SK-N-SH (cell line): ENCODE results near the gene XAB2.

ENCODE experiments used
- POLR2AphosphoS5 ChIP-seq: IDR thresholded peaks from 2 replicates; pipeline ENCODE4 v1.6.1; 2012; ENCODE audit warnings: low read depth, low read length
- RAD21 ChIP-seq: IDR thresholded peaks from 2 replicates; pipeline ENCODE4 v1.6.1; 2012; ENCODE audit warnings: mild to moderate bottlenecking, low read length
- SIN3A ChIP-seq: IDR thresholded peaks from 2 replicates; pipeline ENCODE4 v1.6.1; 2012; ENCODE audit warnings: low read depth, mild to moderate bottlenecking, low read length, moderate library complexity, borderline replicate concordance
- TF ChIP-seq, protein P1 (sequence below): fragments of 200-600 bp; sonication (generic); IDR thresholded peaks from 2 replicates; pipeline ENCODE4 v1.6.1; 2017; ENCODE audit warnings: antibody characterized with exemption, mild to moderate bottlenecking, moderate library complexity
- TF ChIP-seq, protein P2 (sequence below): IDR thresholded peaks from 2 replicates; pipeline ENCODE4 v1.4.0; 2012; ENCODE audit warnings: low read depth, borderline replicate concordance

DNA sequence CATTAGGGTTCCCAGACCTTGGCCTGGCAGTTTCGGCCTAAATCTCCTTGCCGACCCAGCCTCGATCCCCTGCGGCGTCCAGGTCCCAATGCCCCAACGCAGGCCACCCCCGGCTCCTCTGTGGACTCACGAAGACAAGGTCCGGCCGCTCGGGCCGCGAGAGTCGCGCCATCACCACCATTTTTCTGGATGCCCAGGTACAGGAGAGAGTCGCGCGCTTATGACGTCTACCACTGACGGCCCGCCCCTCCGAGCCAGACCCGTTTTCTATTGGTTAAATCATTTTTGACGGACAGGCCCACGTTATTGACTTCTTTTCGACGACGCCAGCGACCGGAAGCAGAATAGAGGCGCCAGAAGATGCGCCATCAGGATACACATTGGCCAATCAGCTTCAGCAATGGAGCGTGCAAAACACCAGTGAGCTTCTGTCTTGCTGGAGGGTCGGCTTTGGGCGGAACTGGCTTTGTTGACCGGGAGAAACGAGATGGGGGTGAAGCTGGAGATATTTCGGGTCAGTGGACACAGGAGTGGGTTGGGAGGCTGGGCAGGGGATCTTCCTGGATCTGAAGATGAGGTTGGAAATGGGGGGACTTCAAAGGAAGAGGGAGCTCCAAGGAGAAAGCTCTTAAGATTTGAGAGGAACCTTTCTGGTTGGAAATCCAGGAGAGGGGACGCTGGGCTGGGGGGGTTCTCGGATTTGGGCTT, at the start of gene XAB2, which contains the start of gene PET100:
- TF ChIP-seq, protein P1, sequence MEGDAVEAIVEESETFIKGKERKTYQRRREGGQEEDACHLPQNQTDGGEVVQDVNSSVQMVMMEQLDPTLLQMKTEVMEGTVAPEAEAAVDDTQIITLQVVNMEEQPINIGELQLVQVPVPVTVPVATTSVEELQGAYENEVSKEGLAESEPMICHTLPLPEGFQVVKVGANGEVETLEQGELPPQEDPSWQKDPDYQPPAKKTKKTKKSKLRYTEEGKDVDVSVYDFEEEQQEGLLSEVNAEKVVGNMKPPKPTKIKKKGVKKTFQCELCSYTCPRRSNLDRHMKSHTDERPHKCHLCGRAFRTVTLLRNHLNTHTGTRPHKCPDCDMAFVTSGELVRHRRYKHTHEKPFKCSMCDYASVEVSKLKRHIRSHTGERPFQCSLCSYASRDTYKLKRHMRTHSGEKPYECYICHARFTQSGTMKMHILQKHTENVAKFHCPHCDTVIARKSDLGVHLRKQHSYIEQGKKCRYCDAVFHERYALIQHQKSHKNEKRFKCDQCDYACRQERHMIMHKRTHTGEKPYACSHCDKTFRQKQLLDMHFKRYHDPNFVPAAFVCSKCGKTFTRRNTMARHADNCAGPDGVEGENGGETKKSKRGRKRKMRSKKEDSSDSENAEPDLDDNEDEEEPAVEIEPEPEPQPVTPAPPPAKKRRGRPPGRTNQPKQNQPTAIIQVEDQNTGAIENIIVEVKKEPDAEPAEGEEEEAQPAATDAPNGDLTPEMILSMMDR: no peak
- peak; percentile 83 for TF ChIP-seq POLR2AphosphoS5
- TF ChIP-seq, protein P2, sequence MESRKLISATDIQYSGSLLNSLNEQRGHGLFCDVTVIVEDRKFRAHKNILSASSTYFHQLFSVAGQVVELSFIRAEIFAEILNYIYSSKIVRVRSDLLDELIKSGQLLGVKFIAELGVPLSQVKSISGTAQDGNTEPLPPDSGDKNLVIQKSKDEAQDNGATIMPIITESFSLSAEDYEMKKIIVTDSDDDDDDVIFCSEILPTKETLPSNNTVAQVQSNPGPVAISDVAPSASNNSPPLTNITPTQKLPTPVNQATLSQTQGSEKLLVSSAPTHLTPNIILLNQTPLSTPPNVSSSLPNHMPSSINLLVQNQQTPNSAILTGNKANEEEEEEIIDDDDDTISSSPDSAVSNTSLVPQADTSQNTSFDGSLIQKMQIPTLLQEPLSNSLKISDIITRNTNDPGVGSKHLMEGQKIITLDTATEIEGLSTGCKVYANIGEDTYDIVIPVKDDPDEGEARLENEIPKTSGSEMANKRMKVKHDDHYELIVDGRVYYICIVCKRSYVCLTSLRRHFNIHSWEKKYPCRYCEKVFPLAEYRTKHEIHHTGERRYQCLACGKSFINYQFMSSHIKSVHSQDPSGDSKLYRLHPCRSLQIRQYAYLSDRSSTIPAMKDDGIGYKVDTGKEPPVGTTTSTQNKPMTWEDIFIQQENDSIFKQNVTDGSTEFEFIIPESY: peak; percentile 57; the same call in 1 of the 2 replicates
- no peak for TF ChIP-seq RAD21
- no peak for TF ChIP-seq SIN3A
